SU-DHL-6 (cell line): ENCODE data around the gene TTC6.

ENCODE experiments used
- H2AFZ ChIP-seq: fragments of 200-600 bp; sonication (generic); 2 replicates; pipeline ENCODE4 v1.6.1; 2014; ENCODE audit warnings: low read depth, mild to moderate bottlenecking, moderate library complexity, mixed read lengths, antibody characterized with exemption, low read length; ENCODE audit not compliant: severe bottlenecking
- H3F3A ChIP-seq: fragments of 200-600 bp; shearing (Covaris generic); 2 replicates; pipeline ENCODE4 v1.6.0; 2016; ENCODE audit warnings: antibody characterized with exemption, mild to moderate bottlenecking; ENCODE audit not compliant: insufficient read depth
- H3K27ac ChIP-seq: fragments of 200-600 bp; sonication (generic); 2 replicates; pipeline ENCODE4 v1.5.1; 2016; ENCODE audit warnings: low read depth, mild to moderate bottlenecking, low read length, moderate library complexity, mixed read lengths
- H3K27me3 ChIP-seq: fragments of 200-600 bp; sonication (generic), shearing (Covaris generic); 2 replicates; pipeline ENCODE4 v1.6.0; 2014; ENCODE audit warnings: mild to moderate bottlenecking, low read length
- H3K36me3 ChIP-seq: fragments of 200-600 bp; sonication (generic); 2 replicates; pipeline ENCODE4 v1.6.1; 2014; ENCODE audit warnings: mild to moderate bottlenecking, low read length, mixed read lengths
- H3K4me2 ChIP-seq: fragments of 300-600, 200-600 bp; shearing (Covaris generic), sonication (generic); 2 replicates; pipeline ENCODE4 v1.6.0; 2014; ENCODE audit warnings: low read length, low read depth, mild to moderate bottlenecking; ENCODE audit not compliant: poor library complexity, severe bottlenecking
- H3K4me3 ChIP-seq: fragments of 200-600 bp; sonication (generic); 2 replicates; pipeline ENCODE4 v1.5.1; 2014; ENCODE audit warnings: antibody characterized with exemption, low read length, mild to moderate bottlenecking, mixed read lengths; ENCODE audit not compliant: insufficient read depth, poor library complexity, severe bottlenecking
- H3K79me2 ChIP-seq: fragments of 200-600 bp; sonication (generic); 2 replicates; pipeline ENCODE4 v1.6.1; 2014; ENCODE audit warnings: mild to moderate bottlenecking, low read length, moderate library complexity; ENCODE audit not compliant: insufficient read depth
- H3K9ac ChIP-seq: fragments of 200-600 bp; sonication (generic); 2 replicates; pipeline ENCODE4 v1.7.0; 2014; ENCODE audit warnings: mild to moderate bottlenecking, low read length
- H3K9me2 ChIP-seq: fragments of 200-600 bp; sonication (generic); replicated peaks from 2 replicates; pipeline ENCODE4 v1.6.1; 2014; ENCODE audit warnings: low read length; ENCODE audit not compliant: insufficient read depth
- H3K9me3 ChIP-seq: fragments of 200-600 bp; sonication (generic); 2 replicates; pipeline ENCODE4 v1.6.1; 2014; ENCODE audit warnings: low read length, mixed read lengths; ENCODE audit not compliant: insufficient read depth
- H4K20me1 ChIP-seq: fragments of 200-600 bp; sonication (generic); 2 replicates; pipeline ENCODE4 v1.6.1; 2014; ENCODE audit warnings: low read depth, mild to moderate bottlenecking, antibody characterized with exemption, low read length, moderate library complexity, mixed read lengths
- CTCF ChIP-seq: fragments of 200-600 bp; sonication (generic); IDR thresholded peaks from one replicate; pipeline ENCODE4 v1.5.1; 2017; ENCODE audit warnings: antibody characterized with exemption, mild to moderate bottlenecking, low read length, moderate library complexity; ENCODE audit not compliant: insufficient read depth, poor library complexity, severe bottlenecking
- EZH2phosphoT487 ChIP-seq: fragments of 200-600 bp; sonication (generic), shearing (Covaris generic); conservative IDR thresholded peaks from 2 replicates; pipeline ENCODE4 v1.6.1; 2018; ENCODE audit warnings: mild to moderate bottlenecking, antibody characterized with exemption, low read length, moderate library complexity, mixed read lengths

Gene TTC6

GRCh38 chr14:37558740-37559139 lies 36.7 kb upstream of the TTC6 start:
- no peak overlapping the region for H3K4me3 ChIP-seq
- no peaks in the 10 kb centered on the region for H3K9me3 ChIP-seq
- H3K4me2 ChIP-seq: no peak overlapping the region
- H3K36me3 ChIP-seq: no peaks in the 10 kb centered on the region
- H3K9me2 ChIP-seq: no peaks in the 10 kb centered on the region
- no peak overlapping the region for H3K27ac ChIP-seq
- H3F3A ChIP-seq: no peaks in the 10 kb centered on the region
- H2AFZ ChIP-seq: no peak overlapping the region
- H3K9ac ChIP-seq: no peak overlapping the region
- TF ChIP-seq CTCF (no peak), EZH2phosphoT487 (no peak)
- no peaks in the 10 kb centered on the region for H3K79me2 ChIP-seq
- no peaks in the 10 kb centered on the region for H3K27me3 ChIP-seq
- H4K20me1 ChIP-seq: no peaks in the 10 kb centered on the region

GRCh38 chr14:37559386-37559785 lies 36.0 kb upstream of the TTC6 start:
- no peaks in the 10 kb centered on the region for H3K79me2 ChIP-seq
- no peak overlapping the region for H3K9ac ChIP-seq
- H3K27me3 ChIP-seq: no peaks in the 10 kb centered on the region
- no peak overlapping the region for H3K4me2 ChIP-seq
- no peaks in the 10 kb centered on the region for H3K9me3 ChIP-seq
- no peaks in the 10 kb centered on the region for H3K9me2 ChIP-seq
- no peak overlapping the region for H3K4me3 ChIP-seq
- TF ChIP-seq EZH2phosphoT487: no peak
- TF ChIP-seq CTCF: no peak
- H3K27ac ChIP-seq: no peak overlapping the region
- no peak overlapping the region for H2AFZ ChIP-seq
- no peaks in the 10 kb centered on the region for H3F3A ChIP-seq
- no peaks in the 10 kb centered on the region for H3K36me3 ChIP-seq
- H4K20me1 ChIP-seq: no peaks in the 10 kb centered on the region

- no peaks in the 10 kb centered on the region for H3K9me3 ChIP-seq
- no peaks in the 10 kb centered on the region for H3F3A ChIP-seq
- no peak for TF ChIP-seq EZH2phosphoT487
- TF ChIP-seq CTCF: no peak
- H3K4me2 ChIP-seq: no peak overlapping the region
- no peak overlapping the region for H3K4me3 ChIP-seq
- no peaks in the 10 kb centered on the region for H3K36me3 ChIP-seq
- H3K27ac ChIP-seq: no peak overlapping the region
- H3K27me3 ChIP-seq: no peaks in the 10 kb centered on the region
- no peak overlapping the region for H3K9ac ChIP-seq
- H3K79me2 ChIP-seq: no peaks in the 10 kb centered on the region
- no peaks in the 10 kb centered on the region for H4K20me1 ChIP-seq
- no peaks in the 10 kb centered on the region for H3K9me2 ChIP-seq
- H2AFZ ChIP-seq: no peak overlapping the region
Measured at GRCh38 chr14:37563189-37563588, 32.2 kb upstream of the TTC6 start.
